NCI-H1436 treated with DMSO at 0.1 percent for 48 hours (cell line): Measurements from ENCODE around the gene SERTM2.
"Not testable (repeated sequence)": the region's sequence is repeated elsewhere in the genome, so short reads cannot be mapped to it uniquely, and the experiment has no call there.

Experiments used
- DNase-seq: peaks from one replicate; lab custom pipeline; 2025; lab: John Stamatoyannopoulos, UW

Gene SERTM2

GRCh38 chrX:111511477-111511876, at the start of gene SERTM2:
SERTM2 (plus strand) TSS chrX:111511645; CDS start chrX:111518858, 7,213 bp downstream.
- no peak for DNase-seq

GRCh38 chrX:111465669-111466068, 45.8 kb upstream of the SERTM2 start:
- DNase-seq: no peak

- peak; percentile 52 for DNase-seq
Observed at GRCh38 chrX:111467896-111468295, 43.5 kb upstream of the SERTM2 start.

GRCh38 chrX:111470681-111471403, 40.6 kb upstream of the SERTM2 start:
- no peak for DNase-seq

GRCh38 chrX:111481896-111482295, 29.5 kb upstream of the SERTM2 start:
- no peak for DNase-seq

- DNase-seq: no peak
Observed at GRCh38 chrX:111483135-111483534, 28.3 kb upstream of the SERTM2 start.

GRCh38 chrX:111483881-111484280, 27.6 kb upstream of the SERTM2 start:
- DNase-seq: no peak

GRCh38 chrX:111490688-111491087, 20.8 kb upstream of the SERTM2 start:
- DNase-seq: peak; percentile 31

GRCh38 chrX:111492085-111492484, 19.4 kb upstream of the SERTM2 start:
- DNase-seq: peak; percentile 80

GRCh38 chrX:111498538-111499103, 12.8 kb upstream of the SERTM2 start:
- no peak for DNase-seq

GRCh38 chrX:111503485-111503993, 7.9 kb upstream of the SERTM2 start:
- no peak for DNase-seq

- no peak for DNase-seq
Observed at GRCh38 chrX:111504941-111505340, 6.5 kb upstream of the SERTM2 start.

GRCh38 chrX:111505783-111506182, 5.7 kb upstream of the SERTM2 start:
- DNase-seq: no peak

GRCh38 chrX:111506826-111507225, 4.6 kb upstream of the SERTM2 start:
- DNase-seq: no peak

- no peak for DNase-seq
Observed at GRCh38 chrX:111507933-111508332, 3.5 kb upstream of the SERTM2 start.

GRCh38 chrX:111515298-111515697, 3.9 kb downstream of the SERTM2 start:
- no peak for DNase-seq

- DNase-seq: no peak
Observed at GRCh38 chrX:111518667-111519066, 7.2 kb downstream of the SERTM2 start.

GRCh38 chrX:111519215-111519614, 7.8 kb downstream of the SERTM2 start:
- DNase-seq: no peak

GRCh38 chrX:111520506-111520905, 9.1 kb downstream of the SERTM2 start:
- no peak for DNase-seq

GRCh38 chrX:111521169-111521568, 9.7 kb downstream of the SERTM2 start:
- DNase-seq: no peak

- DNase-seq: no peak
Observed at GRCh38 chrX:111543212-111543741, 31.8 kb downstream of the SERTM2 start.

- not testable (repeated sequence) for DNase-seq
Observed at GRCh38 chrX:111549235-111549634, 37.8 kb downstream of the SERTM2 start.

- no peak for DNase-seq
Observed at GRCh38 chrX:111555406-111555958, 44.0 kb downstream of the SERTM2 start.
